Mesendoderm (in vitro differentiated cells): ENCODE results near the gene ADORA1.

Experiments
- DNase-seq: peaks from one replicate; pipeline ENCODE4 v3.0.0; 2013
- H2AK5ac ChIP-seq: 2 replicates; pipeline ENCODE4 v1.6.1; 2013; ENCODE audit warnings: low read length, inconsistent platforms
- H2BK120ac ChIP-seq: 2 replicates; pipeline ENCODE4 v1.6.1; 2013; ENCODE audit warnings: low read depth, mild to moderate bottlenecking, low read length, moderate library complexity, mixed read lengths
- H2BK15ac ChIP-seq: replicated peaks from 2 replicates; pipeline ENCODE4 v1.6.1; 2013; ENCODE audit warnings: low read depth, mild to moderate bottlenecking, moderate library complexity
- H2BK5ac ChIP-seq: 2 replicates; pipeline ENCODE4 v1.6.1; 2013; ENCODE audit warnings: low read length, inconsistent platforms
- H3K18ac ChIP-seq: 2 replicates; pipeline ENCODE4 v1.6.1; 2013; ENCODE audit warnings: mild to moderate bottlenecking, low read length, mixed read lengths
- H3K23ac ChIP-seq: one replicate; pipeline ENCODE4 v1.6.1; 2013; ENCODE audit warnings: low read length
- H3K27ac ChIP-seq: 2 replicates; pipeline ENCODE4 v1.5.1; 2013; ENCODE audit warnings: low read depth, mild to moderate bottlenecking, inconsistent platforms, low read length, moderate library complexity
- H3K27me3 ChIP-seq: 2 replicates; pipeline ENCODE4 v1.6.1; 2013; ENCODE audit warnings: low read length, control low read depth, mild to moderate bottlenecking, inconsistent platforms; ENCODE audit not compliant: insufficient read depth, poor library complexity
- H3K36me3 ChIP-seq: 2 replicates; pipeline ENCODE4 v1.6.1; 2013; ENCODE audit warnings: low read length, inconsistent platforms; ENCODE audit not compliant: control insufficient read depth, insufficient read depth
- H3K4ac ChIP-seq: one replicate; pipeline ENCODE4 v1.6.1; 2013; ENCODE audit warnings: low read depth, mild to moderate bottlenecking, low read length, moderate library complexity
- H3K4me1 ChIP-seq: 2 replicates; pipeline ENCODE4 v1.6.1; 2013; ENCODE audit warnings: low read depth, low read length, inconsistent platforms; ENCODE audit not compliant: control insufficient read depth
- H3K4me2 ChIP-seq: 2 replicates; pipeline ENCODE4 v1.6.1; 2013; ENCODE audit warnings: low read length
- H3K4me3 ChIP-seq: 2 replicates; pipeline ENCODE4 v1.5.1; 2013; ENCODE audit warnings: mild to moderate bottlenecking, low read length
- H3K56ac ChIP-seq: one replicate; pipeline ENCODE4 v1.6.1; 2013; ENCODE audit warnings: low read length
- H3K79me1 ChIP-seq: 2 replicates; pipeline ENCODE4 v1.6.1; 2013; ENCODE audit warnings: low read length, inconsistent platforms
- H3K79me2 ChIP-seq: 2 replicates; pipeline ENCODE4 v1.6.1; 2013; ENCODE audit warnings: mild to moderate bottlenecking, low read length; ENCODE audit not compliant: control insufficient read depth, insufficient read depth
- H3K9ac ChIP-seq: 2 replicates; pipeline ENCODE4 v1.6.1; 2013; ENCODE audit warnings: low read length, inconsistent platforms
- H4K5ac ChIP-seq: one replicate; pipeline ENCODE4 v1.6.1; 2013; ENCODE audit warnings: low read length
- H4K8ac ChIP-seq: one replicate; pipeline ENCODE4 v1.6.1; 2013; ENCODE audit warnings: low read depth, mild to moderate bottlenecking, control low read depth, low read length, moderate library complexity
- WGBS: extraction: QIAGEN DNeasy Blood & Tissue Kit; methylation state at CpG from one replicate; pipeline ENCODE4 v1.1.7; 2013; ENCODE audit warnings: low lambda C conversion rate, missing lambda C conversion rate; ENCODE audit not compliant: insufficient coverage; ENCODE audit errors: extremely low coverage; 5-methylcytosine and 5-hydroxymethylcytosine counted together

The ADORA1 gene

GRCh38 chr1:203098445-203098844 is 29.1 kb upstream of the ADORA1 start:
- no peak overlapping the region for H4K5ac ChIP-seq
- H3K18ac ChIP-seq: no peak overlapping the region
- H3K4me3 ChIP-seq: no peak overlapping the region
- H3K27ac ChIP-seq: no peak overlapping the region
- no peak overlapping the region for H3K4me2 ChIP-seq
- H3K9ac ChIP-seq: no peak overlapping the region
- no peak overlapping the region for H4K8ac ChIP-seq
- DNase-seq: no peak
- H2BK120ac ChIP-seq: no peak overlapping the region
- H3K4ac ChIP-seq: no peak overlapping the region
- H2AK5ac ChIP-seq: no peak overlapping the region
- H3K4me1 ChIP-seq: no peaks in the 10 kb centered on the region
- no peak overlapping the region for H2BK15ac ChIP-seq
- no peaks in the 10 kb centered on the region for H3K36me3 ChIP-seq
- no peaks in the 10 kb centered on the region for H3K79me2 ChIP-seq
- WGBS: no CpG with 5 or more reads among the region's 1 CpG
- H3K23ac ChIP-seq: no peak overlapping the region
- H2BK5ac ChIP-seq: no peak overlapping the region
- no peaks in the 10 kb centered on the region for H3K79me1 ChIP-seq
- H3K56ac ChIP-seq: no peak overlapping the region
- H3K27me3 ChIP-seq: no peaks in the 10 kb centered on the region

DNA sequence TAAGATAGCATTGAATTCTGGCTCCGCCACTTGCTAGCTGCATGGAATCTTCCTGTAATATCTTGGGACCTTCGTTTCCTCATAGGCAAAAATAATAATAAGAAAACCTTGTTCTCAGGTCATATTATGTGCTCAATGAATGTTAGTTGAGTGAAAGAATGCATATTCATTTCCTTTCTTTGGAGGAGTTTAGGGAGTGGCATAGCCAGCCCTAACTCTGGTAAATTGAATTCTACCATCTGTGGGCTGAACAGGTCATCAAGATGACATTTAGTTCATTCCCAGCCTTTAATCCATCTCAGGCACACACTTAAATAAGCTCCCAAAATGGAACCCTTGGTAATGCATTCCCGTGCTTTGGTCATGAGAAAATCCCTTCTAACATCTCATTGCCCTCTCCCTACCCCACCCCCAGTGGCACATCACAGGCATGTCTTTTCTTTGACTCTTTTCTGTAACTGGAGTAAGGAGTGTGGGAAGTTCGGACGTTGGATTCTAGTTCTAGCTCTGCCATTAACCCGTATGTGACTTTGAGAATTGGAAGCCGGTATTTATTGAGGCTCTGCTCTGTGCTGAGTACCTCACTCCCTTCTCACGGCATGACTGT is 28.5 kb upstream of the ADORA1 start:
- H3K36me3 ChIP-seq: no peaks in the 10 kb centered on the region
- no peak overlapping the region for H2BK5ac ChIP-seq
- H3K56ac ChIP-seq: no peak overlapping the region
- H2AK5ac ChIP-seq: no peak overlapping the region
- H3K4me1 ChIP-seq: no peaks in the 10 kb centered on the region
- no peak overlapping the region for H2BK120ac ChIP-seq
- no peaks in the 10 kb centered on the region for H3K79me1 ChIP-seq
- H3K18ac ChIP-seq: no peak overlapping the region
- no peak overlapping the region for H3K4me3 ChIP-seq
- no peaks in the 10 kb centered on the region for H3K79me2 ChIP-seq
- H4K5ac ChIP-seq: no peak overlapping the region
- H3K4ac ChIP-seq: no peak overlapping the region
- no peak overlapping the region for H3K23ac ChIP-seq
- WGBS: no CpG with 5 or more reads among the region's 8 CpGs
- DNase-seq: no peak
- no peak overlapping the region for H3K4me2 ChIP-seq
- no peak overlapping the region for H3K27ac ChIP-seq
- H3K9ac ChIP-seq: no peak overlapping the region
- no peak overlapping the region for H4K8ac ChIP-seq
- H3K27me3 ChIP-seq: no peaks in the 10 kb centered on the region
- no peak overlapping the region for H2BK15ac ChIP-seq

- Histone ChIP-seq H3K4me1 (no peaks in the 10 kb centered on the region), H4K5ac (no peak overlapping the region), H3K56ac (no peak overlapping the region), H2BK120ac (no peak overlapping the region), H3K4me3 (no peak overlapping the region), H3K27ac (no peak overlapping the region), H3K23ac (no peak overlapping the region), H3K36me3 (no peaks in the 10 kb centered on the region), H3K4me2 (no peak overlapping the region), H3K4ac (no peak overlapping the region), H2BK15ac (no peak overlapping the region), H3K9ac (no peak overlapping the region), H3K18ac (no peak overlapping the region), H2AK5ac (no peak overlapping the region), H3K79me1 (no peaks in the 10 kb centered on the region), H2BK5ac (no peak overlapping the region), H3K27me3 (no peaks in the 10 kb centered on the region), H4K8ac (no peak overlapping the region), H3K79me2 (no peaks in the 10 kb centered on the region)
- no CpG with 5 or more reads among the region's 7 CpGs for WGBS
- DNase-seq: no peak
These were observed 27.6 kb upstream of the ADORA1 start for GRCh38 chr1:203099805-203100515.

- no peak overlapping the region for H4K8ac ChIP-seq
- no peaks in the 10 kb centered on the region for H3K27me3 ChIP-seq
- H2AK5ac ChIP-seq: no peak overlapping the region
- H3K4me2 ChIP-seq: no peak overlapping the region
- no peak overlapping the region for H4K5ac ChIP-seq
- no peak overlapping the region for H3K4me3 ChIP-seq
- H3K27ac ChIP-seq: no peak overlapping the region
- no peak overlapping the region for H3K56ac ChIP-seq
- H2BK15ac ChIP-seq: no peak overlapping the region
- DNase-seq: no peak
- H3K36me3 ChIP-seq: no peaks in the 10 kb centered on the region
- no peak overlapping the region for H3K23ac ChIP-seq
- H3K79me2 ChIP-seq: no peaks in the 10 kb centered on the region
- no peak overlapping the region for H3K4ac ChIP-seq
- no peak overlapping the region for H2BK120ac ChIP-seq
- H3K18ac ChIP-seq: no peak overlapping the region
- H3K9ac ChIP-seq: no peak overlapping the region
- no peaks in the 10 kb centered on the region for H3K79me1 ChIP-seq
- H3K4me1 ChIP-seq: no peaks in the 10 kb centered on the region
- H2BK5ac ChIP-seq: no peak overlapping the region
These were observed 27.0 kb upstream of the ADORA1 start for GRCh38 chr1:203100516-203100869.

GRCh38 chr1:203101813-203102634 is 25.5 kb upstream of the ADORA1 start:
- no CpG with 5 or more reads among the region's 6 CpGs for WGBS
- no peaks in the 10 kb centered on the region for H3K4me1 ChIP-seq
- no peak for DNase-seq

More at GRCh38 chr1:203101813-203102634, 25.5 kb upstream of the ADORA1 start:
- no peak overlapping the region for H2AK5ac ChIP-seq
- H3K56ac ChIP-seq: no peak overlapping the region
- H2BK120ac ChIP-seq: no peak overlapping the region
- no peak overlapping the region for H2BK15ac ChIP-seq
- no peaks in the 10 kb centered on the region for H3K79me1 ChIP-seq
- no peak overlapping the region for H3K9ac ChIP-seq
- H3K27me3 ChIP-seq: no peaks in the 10 kb centered on the region
- no peak overlapping the region for H3K27ac ChIP-seq
- no peaks in the 10 kb centered on the region for H3K36me3 ChIP-seq
- no peaks in the 10 kb centered on the region for H3K79me2 ChIP-seq
- no peak overlapping the region for H2BK5ac ChIP-seq
- H3K18ac ChIP-seq: no peak overlapping the region
- H3K4ac ChIP-seq: no peak overlapping the region
- H4K8ac ChIP-seq: no peak overlapping the region
- no peak overlapping the region for H3K4me2 ChIP-seq
- no peak overlapping the region for H4K5ac ChIP-seq
- no peak overlapping the region for H3K23ac ChIP-seq
- no peak overlapping the region for H3K4me3 ChIP-seq
